ENCODE results near the gene FUS. TPM values are rescaled to one million over a fixed set of nuclear protein-coding genes. Genes with fewer than 3 reads are reported as not detected.
A peak's percentile ranks its signal among the peaks of the same experiment; 100 is the strongest.

FUS gene
- total and polyA plus RNA-seq, 9 of the 15 experiments (the other 6 are each of a cell fraction or from before 2014, with no cell fraction given): 43.9 to 575 (median 87.2) TPM

- TF ChIP-seq COPS2 (conservative IDR thresholded peaks at IDR 0.05) (no peak), SMC3 (conservative IDR thresholded peaks at IDR 0.05; ENCODE audit: insufficient read depth, low read depth, low read length) (no peak), ATF6 (CRISPR knock-in tag; IDR thresholded peaks at IDR 0.05) (no peak), HDAC3 (IDR thresholded peaks at IDR 0.05; ENCODE audit: borderline replicate concordance, partially characterized antibody) (no peak), KDM1A (IDR thresholded peaks at IDR 0.05) (peak; percentile 58 to 65; a peak in 3 of 4 replicates), CEBPB (tag; IDR thresholded peaks at IDR 0.05) (no peak), ETV1 (tag; conservative IDR thresholded peaks at IDR 0.05; ENCODE audit: low read depth) (no peak), MYNN (IDR thresholded peaks at IDR 0.05) (no peak), MYNN (CRISPR knock-in tag; IDR thresholded peaks at IDR 0.05) (no peak), ZNF766 (CRISPR knock-in tag; conservative IDR thresholded peaks at IDR 0.05) (no peak), SMARCA4 (IDR thresholded peaks at IDR 0.05) (no peak), THAP12 (CRISPR knock-in tag; IDR thresholded peaks at IDR 0.05) (no peak), PRDM10 (IDR thresholded peaks at IDR 0.05; ENCODE audit: partially characterized antibody) (no peak), E2F4 (CRISPR knock-in tag; IDR thresholded peaks at IDR 0.05; ENCODE audit: low read depth) (no peak), MAX (CRISPR knock-in tag; IDR thresholded peaks at IDR 0.05) (peak; percentile 62), NEUROD1 (IDR thresholded peaks at IDR 0.05; ENCODE audit: borderline replicate concordance, low read depth, low read length, partially characterized antibody) (no peak), DPF2 (IDR thresholded peaks at IDR 0.05) (peak; percentile 52; the same call in 1 of the 2 replicates), FOXJ3 (CRISPR knock-in tag; IDR thresholded peaks at IDR 0.05) (no peak)
Measured at GRCh38 chr16:31214708-31215286, 34.9 kb downstream of the FUS start (continued).
